Ramos (cell line): ENCODE results near the gene TNS3.

ENCODE experiments used
- in situ Hi-C: fragments of 300-500 bp; cut with MboI; formaldehyde crosslinking; loops from one replicate; pipeline ENCODE4 v1.14.3; 2022; ENCODE audit warnings: low sequenced_read_pairs; ENCODE audit not compliant: unreplicated experiment

The TNS3 gene

DNA sequence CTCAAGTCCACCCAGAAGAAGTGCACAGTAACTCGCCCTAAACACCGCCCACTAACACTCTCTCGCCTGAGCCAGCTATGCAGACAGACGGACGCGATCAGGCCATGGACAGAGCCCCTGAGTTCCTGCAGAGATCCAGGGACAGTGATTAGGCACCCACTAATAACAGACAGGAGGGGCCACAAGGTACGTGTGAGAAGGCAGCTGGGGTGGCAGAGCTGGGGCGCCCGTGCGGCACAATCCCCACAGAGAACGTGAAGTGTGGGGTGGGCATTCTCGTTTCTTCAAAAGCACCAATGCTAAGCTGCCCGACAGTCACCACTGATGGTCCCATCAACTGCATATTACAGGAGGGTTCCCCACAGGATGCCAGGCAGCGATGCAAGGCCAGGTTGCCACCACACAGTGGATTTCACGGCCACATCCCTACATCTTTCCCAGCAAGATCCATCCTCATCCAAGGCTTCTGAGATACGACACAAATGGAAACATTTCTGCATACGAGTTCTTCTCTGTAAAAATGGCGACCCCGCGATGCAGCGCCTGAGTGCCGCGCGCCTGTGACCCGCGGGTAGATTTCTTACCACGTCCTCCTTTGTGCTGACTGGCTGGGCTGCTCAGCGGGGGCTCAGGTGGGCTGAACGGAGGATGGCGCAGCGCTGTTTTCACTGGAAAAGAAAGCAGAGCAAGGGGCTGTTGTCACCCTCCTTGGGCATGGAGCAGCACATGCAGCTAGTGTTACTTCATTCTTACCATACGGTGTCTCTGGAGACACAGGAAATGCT, 237.5 kb downstream of the TNS3 start:
- in situ Hi-C loops: no loop called here

DNA sequence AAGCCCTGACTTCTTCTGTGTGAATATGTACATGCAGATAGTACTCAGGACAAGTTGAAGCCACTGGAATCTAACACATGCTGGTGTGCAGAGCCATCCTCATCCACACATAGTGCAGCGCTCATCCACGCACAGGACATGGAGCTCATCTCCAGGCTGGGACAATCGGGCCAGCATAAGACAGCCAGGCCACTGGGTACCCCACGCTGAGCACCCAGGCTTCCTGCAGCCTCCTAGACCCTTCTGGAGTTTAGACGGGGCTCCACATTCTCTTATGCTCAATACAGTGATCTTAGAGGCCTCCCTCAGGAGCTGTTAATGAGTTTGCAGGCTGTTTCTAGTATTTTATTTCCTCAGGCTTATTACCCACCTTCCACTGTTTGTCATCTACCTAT, 238.9 kb downstream of the TNS3 start:
- in situ Hi-C loops: no loop called here

DNA sequence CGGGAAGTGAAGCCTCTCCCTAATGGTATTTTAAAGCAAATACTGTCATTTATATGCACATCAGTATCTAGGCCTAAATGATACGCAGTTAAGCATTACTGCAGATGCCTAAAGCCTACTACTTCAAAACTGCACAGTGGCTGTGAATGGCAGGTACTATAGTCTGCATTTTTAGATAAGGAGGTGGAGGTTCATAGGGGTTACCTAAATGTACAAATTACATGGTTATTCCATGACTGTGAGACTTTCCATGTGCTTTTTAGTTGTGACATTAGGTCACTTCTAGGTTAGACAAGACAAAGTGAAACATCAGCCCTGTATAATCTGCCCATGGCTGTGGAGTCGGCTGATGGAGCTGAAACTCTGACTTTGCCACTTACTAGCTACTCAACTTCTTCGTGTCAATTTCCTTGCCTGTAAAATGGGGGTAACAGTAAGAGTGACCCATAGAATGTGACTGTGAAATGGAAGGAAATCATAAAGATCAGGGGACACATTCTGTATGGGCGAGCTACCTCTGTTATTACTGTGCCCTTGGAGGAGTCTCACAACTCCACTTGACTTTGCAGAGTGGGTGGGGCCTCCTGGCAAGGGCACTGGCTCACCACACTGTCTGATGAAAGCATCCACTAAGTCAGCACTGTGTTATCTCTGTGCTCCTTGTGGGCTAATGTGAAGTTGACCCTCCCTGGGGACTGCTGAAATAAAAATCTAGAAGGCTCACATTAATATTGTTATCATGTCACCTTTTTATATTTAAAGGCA, 239.4 kb downstream of the TNS3 start:
- in situ Hi-C loops: no loop called here

DNA sequence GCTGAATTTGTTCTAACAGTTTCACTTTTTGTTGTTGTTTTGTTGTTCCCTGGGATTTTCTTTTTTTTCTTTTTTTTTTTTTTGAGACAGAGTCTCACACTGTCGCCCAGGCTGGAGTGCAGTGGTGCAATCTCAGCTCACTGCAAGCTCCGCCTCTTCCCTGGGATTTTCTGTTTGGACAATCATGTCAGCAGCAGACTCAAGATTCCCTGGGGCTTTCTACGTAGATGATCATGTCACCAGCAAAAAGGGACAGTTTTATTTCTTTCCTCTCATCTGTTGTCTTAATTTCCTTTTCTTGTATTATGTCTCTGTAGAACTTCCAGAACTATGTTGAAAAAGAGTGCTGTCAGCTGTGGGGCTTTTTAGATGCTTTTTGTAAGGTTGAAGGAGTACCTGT, 241.4 kb downstream of the TNS3 start:
- in situ Hi-C loops: no loop called here

DNA sequence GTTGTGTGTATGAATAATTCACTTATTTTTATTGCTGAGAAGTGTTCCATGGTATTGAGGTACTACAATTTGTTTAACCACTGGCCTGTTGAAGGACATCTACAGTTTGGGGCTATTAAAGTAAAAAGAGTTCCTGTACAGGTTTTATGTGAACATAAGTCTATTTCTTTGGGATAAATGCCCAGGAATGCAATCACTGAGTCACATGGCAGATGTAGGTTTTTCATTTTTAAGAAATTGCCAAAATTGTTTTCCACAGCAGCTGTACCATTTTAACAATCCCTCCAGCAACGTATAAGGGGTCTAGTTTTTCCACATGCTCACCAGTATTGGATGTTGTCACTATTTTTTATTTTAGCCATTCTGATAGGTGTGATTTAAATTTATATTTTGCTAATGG, 243.9 kb downstream of the TNS3 start:
- in situ Hi-C loops: no loop called here

DNA sequence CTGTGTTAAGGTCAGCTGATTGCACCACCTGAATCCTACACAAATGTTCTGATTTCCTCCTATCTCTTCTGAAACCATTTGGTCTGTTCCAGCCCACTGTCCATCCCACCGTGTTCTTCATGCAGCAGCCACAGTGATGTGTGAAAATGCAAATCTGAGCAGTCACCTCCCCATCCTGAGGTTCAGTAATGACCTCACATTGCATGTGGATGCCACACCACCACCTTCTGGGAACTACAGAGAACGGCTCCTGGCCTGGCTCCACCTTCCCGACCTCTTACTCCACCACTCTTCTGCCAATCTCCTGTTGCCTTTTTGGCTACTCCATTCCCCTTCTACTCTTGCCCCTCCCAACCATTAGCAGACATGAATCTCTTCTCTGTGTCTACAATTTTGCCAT, 244.4 kb downstream of the TNS3 start:
- in situ Hi-C loops: no loop called here

DNA sequence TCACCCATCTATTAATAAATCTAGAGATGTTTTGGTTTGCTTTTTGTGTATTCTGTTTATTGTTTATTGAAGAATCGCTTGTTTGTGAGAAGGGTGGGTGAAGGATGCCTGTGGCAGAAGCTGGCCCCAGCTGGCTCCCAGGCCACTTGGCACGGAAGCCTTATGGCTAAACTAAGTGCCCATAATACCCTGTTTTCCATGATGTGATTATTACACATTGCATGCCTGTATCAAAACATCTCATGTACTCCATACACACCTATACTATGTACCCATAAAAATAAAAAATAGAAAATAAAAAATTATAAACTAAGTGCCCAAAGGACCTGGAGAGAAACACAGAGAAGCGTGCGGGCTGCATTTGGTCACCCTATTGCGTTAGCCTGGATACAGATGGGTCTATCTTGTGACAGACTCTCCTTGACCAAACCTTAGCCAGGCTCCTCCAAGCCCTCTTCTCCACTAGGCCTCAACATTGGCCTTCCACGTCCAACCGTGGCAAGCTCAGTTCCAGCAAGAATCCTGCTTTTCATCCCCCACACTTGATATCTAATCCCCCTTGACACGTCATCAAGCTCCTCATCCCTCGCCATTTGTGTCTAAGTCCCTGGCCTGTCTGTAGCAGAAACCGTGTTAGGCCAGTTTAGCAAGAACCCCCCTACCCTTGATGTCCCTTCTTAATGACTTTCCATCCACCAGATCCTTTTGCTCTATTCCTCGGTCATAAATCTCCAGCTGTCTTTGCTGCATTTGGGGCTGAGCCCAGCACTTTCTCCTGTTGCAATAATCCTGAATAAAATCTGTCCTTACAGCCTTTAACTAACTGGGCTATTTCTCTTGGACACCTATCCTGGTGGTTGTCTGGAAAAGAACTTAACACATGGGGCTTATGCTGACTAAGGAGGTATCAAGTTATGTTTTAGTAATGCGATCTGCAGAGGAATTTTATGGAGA, 245.2 kb downstream of the TNS3 start:
- in situ Hi-C loops: no loop called here

DNA sequence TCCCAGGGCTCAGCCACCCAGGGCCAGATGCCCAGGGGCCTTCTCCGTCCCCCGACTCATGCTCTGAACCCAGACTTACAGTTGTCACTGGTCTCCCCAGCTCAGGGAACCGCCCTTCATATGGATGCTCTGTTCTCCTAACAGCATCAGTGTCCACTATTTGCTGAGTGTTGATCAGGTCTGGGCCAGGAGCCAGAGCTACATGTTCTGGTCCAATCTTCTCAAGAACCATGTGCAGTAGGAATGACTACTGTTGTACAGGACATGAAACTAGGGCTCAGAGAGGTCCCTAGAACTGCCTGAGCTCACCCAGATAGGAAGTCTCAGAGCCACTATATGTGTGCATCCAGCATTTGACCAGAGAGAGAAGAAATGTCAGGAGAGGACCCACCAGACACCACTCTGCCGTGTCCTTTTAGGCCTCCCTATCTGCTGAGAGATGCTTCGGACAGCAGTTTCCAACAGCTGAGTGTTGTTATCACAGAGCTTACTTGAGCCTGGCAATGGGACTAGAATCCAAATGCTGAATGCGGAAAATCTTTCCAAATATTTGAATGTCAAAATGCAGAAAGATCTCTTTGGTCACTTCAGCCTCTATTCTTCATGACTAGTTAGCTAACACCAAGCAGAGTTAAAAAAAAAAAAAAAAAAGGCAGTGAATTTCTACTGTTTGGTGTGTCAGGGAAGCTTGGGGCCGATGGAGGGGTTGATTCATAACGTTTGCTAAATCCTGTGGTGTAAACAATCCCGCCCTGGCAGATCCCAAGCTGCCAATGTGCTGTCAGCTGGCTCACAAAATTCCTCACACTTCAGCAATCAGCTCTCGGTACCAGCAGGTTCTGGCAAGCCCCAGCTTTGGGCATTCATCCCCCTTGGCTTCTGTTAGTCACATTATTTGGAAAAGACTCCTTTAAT, 246.1 kb downstream of the TNS3 start:
- in situ Hi-C loops: no loop called here

DNA sequence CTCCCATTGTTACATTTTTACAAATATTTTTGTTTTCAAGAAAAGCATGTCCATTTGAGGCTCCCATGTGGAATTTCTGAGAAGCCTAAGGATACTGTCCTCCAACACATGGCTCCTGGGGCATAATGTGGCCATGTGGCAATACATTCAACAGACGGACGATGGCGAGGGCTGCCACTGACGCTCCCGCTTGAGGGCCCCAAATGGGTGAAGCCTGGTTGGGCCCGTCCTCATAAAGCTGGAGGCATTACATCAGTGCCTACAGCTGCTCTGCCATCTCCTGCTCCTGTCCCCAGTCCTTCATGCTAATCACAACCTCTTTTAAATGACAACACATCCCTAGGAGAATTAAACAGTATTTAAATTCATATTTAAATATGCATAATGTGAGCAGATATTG, 246.8 kb downstream of the TNS3 start:
- in situ Hi-C loops: no loop called here

DNA sequence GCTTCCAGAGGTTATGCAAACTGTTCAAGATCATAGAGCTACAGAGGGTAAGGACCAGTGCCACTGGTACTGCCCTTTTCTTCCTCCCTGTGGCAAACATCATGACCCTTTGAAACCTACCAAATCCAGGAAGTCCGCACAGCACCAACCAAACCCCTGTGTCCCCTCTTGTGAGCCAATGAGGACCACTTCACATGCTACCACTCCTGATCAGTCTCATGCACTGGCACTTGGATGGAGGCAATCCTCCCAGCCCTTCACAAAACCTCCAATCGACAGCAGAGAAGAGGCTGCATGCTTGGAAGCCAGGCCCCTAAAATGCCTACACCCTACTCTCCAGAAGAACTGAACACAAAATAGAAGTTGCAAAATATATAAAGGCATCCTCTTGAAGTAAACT, 248.0 kb downstream of the TNS3 start:
- in situ Hi-C loops: no loop called here

DNA sequence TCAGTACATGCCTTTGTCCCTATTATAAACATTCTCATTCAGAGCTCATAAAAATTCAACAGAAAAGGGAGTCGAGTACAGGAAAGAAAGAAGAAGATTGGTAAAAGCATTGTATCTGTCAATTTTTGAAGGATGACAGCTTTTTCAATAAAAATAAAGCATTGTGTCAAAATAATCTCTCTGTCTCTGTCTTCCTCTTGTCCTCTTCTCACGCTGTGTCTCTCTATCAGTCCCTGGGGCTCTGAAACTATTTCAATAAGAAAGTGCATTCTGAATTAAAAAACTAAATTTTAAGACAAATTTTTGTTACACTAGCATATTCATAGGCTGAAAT, 248.4 kb downstream of the TNS3 start:
- in situ Hi-C loops: no loop called here

DNA sequence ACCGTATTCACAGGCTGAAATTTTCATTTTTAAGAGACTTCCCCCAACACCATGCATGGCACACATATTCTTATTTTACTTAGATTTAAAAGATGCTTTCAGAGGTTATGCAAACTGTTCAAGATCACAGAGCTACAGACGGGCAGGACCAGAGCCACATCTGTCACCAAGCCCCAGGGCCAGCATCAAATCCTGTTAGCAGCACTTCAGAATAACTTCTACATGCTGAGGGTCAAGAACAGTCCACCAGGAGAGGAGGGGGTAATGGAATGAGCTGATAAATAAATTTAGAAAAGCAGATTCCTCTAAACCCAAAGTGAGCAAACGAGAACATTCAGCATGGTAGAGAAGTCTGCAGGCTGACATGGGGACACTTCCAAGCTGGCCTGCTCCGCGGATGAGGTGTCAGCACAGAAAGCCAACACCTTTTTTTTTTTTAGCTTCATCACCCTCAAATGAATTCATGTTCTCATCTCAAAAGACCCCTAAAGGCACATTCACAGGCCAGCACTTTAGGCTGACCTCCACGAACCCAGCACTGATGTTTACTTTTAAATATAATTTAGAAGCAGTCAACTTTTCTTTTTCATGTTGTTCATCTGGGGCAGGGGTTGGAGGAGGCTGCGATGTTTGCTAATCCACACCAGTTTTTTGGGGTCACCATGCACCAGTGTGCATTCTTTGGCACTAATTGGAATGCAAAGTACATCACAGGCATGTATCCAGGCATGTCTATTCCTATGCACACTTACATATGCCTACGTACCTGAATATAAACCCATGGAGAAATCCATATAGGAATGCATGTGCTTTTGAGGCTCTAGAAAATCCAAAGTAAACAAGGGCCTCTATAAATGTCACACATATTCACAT, 249.0 kb downstream of the TNS3 start:
- in situ Hi-C loops: no loop called here

DNA sequence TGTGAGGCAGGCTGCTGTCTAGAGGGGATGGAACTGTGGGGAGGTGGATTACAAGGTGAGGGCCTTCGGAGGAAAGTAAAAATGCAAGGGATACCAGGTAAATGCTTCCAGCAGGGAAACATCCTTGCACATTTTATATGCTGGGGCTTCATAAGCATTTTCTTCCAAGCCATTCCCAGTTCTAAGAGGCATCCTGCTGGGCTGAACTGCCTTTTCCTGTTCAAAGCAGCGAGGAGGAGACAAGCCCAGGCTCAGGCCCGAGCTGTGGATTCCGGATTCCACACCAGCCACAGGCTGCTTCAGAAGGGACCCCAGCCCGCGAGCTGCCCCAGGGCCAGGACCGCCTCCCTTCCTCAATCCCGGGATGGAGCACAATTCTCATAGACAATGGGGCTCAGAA, 249.7 kb downstream of the TNS3 start:
- in situ Hi-C loops: no loop called here

DNA sequence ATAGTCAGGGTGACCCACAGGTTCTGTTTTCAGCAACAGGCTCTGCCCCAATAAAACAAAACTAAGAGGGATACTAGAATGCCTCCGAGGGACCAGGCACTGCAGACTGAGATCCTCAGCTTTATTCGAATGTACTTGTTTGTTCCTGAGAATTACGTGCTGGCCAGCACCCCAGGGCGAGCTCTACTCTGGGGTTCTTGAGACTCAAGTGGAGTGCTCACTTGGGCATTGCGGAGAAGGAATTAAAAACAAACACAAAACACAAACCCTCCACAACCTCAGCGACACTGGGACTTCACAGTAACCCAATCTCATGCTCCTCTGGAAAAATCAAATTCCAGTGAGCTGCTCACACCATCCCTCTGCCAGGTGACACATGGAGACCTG, 250.7 kb downstream of the TNS3 start:
- in situ Hi-C loops: no loop called here

DNA sequence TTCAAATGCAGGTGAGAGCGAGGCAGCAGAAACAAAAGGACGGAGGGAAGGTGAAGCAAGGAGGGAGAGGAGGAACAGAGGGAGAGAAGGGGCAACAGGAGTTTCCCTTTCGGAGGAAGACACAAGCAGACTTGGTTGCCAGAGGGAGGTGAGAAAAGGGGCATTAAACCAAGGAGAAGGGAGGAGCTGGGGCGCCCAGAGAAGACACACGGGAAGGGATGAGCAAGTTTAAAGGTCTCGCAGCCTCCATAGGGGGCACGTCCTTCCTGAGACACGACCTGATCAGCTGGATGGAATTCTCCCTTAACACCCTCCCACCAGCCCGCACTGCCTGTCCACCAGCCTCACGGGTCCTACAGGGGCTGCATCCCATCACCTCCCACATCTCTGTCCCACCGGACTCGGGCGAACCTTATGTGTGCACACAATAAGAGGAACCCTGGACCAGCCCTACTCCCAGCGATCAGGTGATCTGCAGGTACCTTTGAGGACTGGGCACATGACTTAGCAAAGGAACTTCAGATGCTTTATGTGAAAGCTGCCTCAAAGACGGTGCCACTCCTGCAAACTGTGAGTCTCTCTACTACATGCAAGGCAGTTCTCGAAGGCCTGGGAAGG, 251.2 kb downstream of the TNS3 start:
- in situ Hi-C loops: no loop called here

DNA sequence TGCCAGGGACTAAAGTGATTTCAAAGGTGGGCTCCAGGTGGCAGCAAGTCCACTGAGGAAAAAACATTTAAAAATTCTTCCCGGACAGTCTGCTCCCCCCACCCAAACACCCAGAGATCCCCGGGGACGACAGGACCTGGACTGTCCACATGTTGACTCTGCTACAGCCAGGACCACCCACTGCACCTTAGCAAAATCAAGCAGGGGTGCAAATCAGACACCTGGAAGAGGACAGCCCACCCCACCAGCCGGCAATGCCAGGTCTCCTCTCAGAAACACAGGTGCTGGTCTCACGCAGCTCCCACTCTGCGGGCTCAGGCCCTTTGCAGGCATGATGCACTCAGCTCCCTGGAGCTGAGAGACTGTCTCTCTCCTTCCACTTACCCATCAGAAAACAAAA, 251.9 kb downstream of the TNS3 start:
- in situ Hi-C loops: no loop called here

DNA sequence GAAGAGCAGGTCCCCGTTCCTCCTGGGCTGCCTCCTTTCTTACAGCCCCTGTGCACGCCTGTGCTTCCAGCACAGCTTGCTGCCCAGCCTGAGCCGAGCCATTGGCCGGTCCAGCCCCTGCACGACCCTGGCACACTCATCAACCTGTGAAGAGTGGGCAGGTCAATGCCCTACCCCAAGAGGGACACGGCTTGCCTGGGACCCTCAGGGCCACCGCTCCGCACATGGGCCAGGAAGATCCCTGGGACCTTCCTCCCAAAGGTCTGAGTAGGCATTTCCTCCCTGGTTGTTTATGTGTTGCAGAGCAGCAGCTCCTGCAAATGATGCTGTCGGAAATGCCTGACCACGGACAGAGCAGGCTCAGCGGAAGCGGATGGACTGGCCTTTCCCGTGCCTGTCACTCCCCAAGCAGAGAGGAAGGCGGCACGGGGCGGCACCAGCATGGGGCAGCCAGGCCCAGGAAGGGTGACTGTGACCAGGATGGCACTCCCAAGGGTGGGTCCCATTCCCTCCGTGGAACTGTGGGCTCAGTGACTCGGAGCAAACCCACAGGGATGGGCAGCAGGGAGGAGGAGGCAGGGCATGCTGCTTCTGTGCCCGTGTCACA, 252.5 kb downstream of the TNS3 start:
- in situ Hi-C loops: no loop called here
